NOMO-1 (cell line): Measurements from ENCODE around the gene PFDN5.

Experiments used
- DNase-seq, 2 experiments: peaks; one replicate each; lab custom pipeline; 2025; ENCODE audit not compliant: unreplicated experiment in 2 of 2; lab: John Stamatoyannopoulos, UW

PFDN5 gene

GRCh38 chr12:53295070-53295890 lies at the start of gene PFDN5:
PFDN5 (plus strand) TSS chr12:53295542; CDS start chr12:53295568, 26 bp downstream.
- DNase-seq: peak; percentile 84 to 91

GRCh38 chr12:53251477-53252348 lies 43.6 kb upstream of the PFDN5 start:
- DNase-seq: peak; percentile 63 to 78

GRCh38 chr12:53252349-53252916 lies 42.9 kb upstream of the PFDN5 start:
- DNase-seq: no peak

- no peak for DNase-seq
These were observed 42.0 kb upstream of the PFDN5 start for GRCh38 chr12:53253298-53253697.

- no peak for DNase-seq
These were observed 40.4 kb upstream of the PFDN5 start for GRCh38 chr12:53254816-53255545.

GRCh38 chr12:53255996-53256395 lies 39.3 kb upstream of the PFDN5 start:
- DNase-seq: peak; percentile 92 to 97

GRCh38 chr12:53258541-53259539 lies 36.5 kb upstream of the PFDN5 start:
- no peak for DNase-seq

- DNase-seq: no peak
These were observed 35.5 kb upstream of the PFDN5 start for GRCh38 chr12:53259891-53260290.

- no peak for DNase-seq
These were observed 29.6 kb upstream of the PFDN5 start for GRCh38 chr12:53265783-53266182.

GRCh38 chr12:53267306-53267998 lies 27.9 kb upstream of the PFDN5 start:
- DNase-seq: peak; percentile 55 to 70

- DNase-seq: peak; percentile 76 to 82
These were observed 27.2 kb upstream of the PFDN5 start, which contains the start of gene ESPL1 for GRCh38 chr12:53267999-53268629. ESPL1 (plus strand) TSS chr12:53268299; CDS start chr12:53268767, 468 bp downstream.

GRCh38 chr12:53268630-53269562 lies 26.4 kb upstream of the PFDN5 start:
- no peak for DNase-seq

- no peak for DNase-seq
These were observed 20.9 kb upstream of the PFDN5 start for GRCh38 chr12:53274445-53274844.

- no peak for DNase-seq
These were observed 18.8 kb upstream of the PFDN5 start for GRCh38 chr12:53276511-53276910.

GRCh38 chr12:53277981-53278380 lies 17.4 kb upstream of the PFDN5 start:
- no peak for DNase-seq

- DNase-seq: no peak
These were observed 16.0 kb upstream of the PFDN5 start for GRCh38 chr12:53279283-53279869.
